ENCODE data around the gene KCNMB2.

GRCh38 chr3:178762385-178762784 lies 226.1 kb downstream of the KCNMB2 start:
- TF ChIP-seq PBX3 (IDR thresholded peaks at IDR 0.05) (no peak), EHMT2 (IDR thresholded peaks at IDR 0.05; ENCODE audit: low read depth) (no peak), CTCF (IDR thresholded peaks at IDR 0.05) (no peak), POLR2A (IDR thresholded peaks at IDR 0.05; ENCODE audit: low read length) (no peak), EP300 (IDR thresholded peaks at IDR 0.05) (no peak), CEBPB (IDR thresholded peaks at IDR 0.05) (no peak), RAD21 (conservative IDR thresholded peaks at IDR 0.05 in 1 of 2, IDR thresholded peaks at IDR 0.05 in 1 of 2) (no peak), REST (IDR thresholded peaks at IDR 0.05) (no peak), MAX (IDR thresholded peaks at IDR 0.05) (no peak), HOXA7 (CRISPR knock-in tag; IDR thresholded peaks at IDR 0.05) (no peak), CBX2 (IDR thresholded peaks at IDR 0.05; ENCODE audit: borderline replicate concordance, low read depth) (no peak), ZFP36 (IDR thresholded peaks at IDR 0.05; ENCODE audit: borderline replicate concordance, partially characterized antibody) (no peak), CBX8 (IDR thresholded peaks at IDR 0.05) (no peak)

All from A549 (cell line).